ENCODE measurements around the gene CHRNB1.

The CHRNB1 gene

GRCh38 chr17:7497228-7497627, 52.4 kb downstream of the CHRNB1 start:
- Histone ChIP-seq H3K27ac (ENCODE audit: insufficient read depth, low read length, poor library complexity, severe bottlenecking) (no peak overlapping the region), H3K36me3 (ENCODE audit: control insufficient read depth, insufficient read depth, low read length) (peaks cover 65% of the 10 kb centered on the region), H3K4me3 (ENCODE audit: insufficient read depth, low read depth, low read length, poor library complexity, severe bottlenecking) (no peak overlapping the region), H3K27me3 (replicated peaks; ENCODE audit: control insufficient read depth, insufficient read depth, low read length, poor library complexity, severe bottlenecking) (no peaks in the 10 kb centered on the region), H3K9me3 (ENCODE audit: control insufficient read depth, low read length) (no peaks in the 10 kb centered on the region), H3K4me1 (ENCODE audit: control insufficient read depth, insufficient read depth, low read length, poor library complexity, severe bottlenecking) (no peaks in the 10 kb centered on the region)
- no peak for DNase-seq

DNA sequence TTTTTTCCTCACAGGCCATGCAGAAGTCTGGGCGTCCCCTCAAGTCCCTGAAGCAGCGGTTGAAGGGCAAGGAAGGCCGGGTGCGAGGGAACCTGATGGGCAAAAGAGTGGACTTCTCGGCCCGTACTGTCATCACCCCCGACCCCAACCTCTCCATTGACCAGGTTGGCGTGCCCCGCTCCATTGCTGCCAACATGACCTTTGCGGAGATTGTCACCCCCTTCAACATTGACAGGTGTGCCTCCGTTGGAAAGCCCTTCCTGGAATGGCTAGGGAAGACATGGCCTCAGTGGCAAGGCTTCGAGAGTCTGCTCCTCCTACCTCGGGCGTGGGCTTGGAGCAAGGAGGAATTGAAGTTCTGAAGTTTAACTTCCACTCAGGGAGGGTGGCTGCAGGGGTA, 52.8 kb downstream of the CHRNB1 start:
- Histone ChIP-seq H3K9me3 (ENCODE audit: control insufficient read depth, low read length) (no peaks in the 10 kb centered on the region), H3K27me3 (replicated peaks; ENCODE audit: control insufficient read depth, insufficient read depth, low read length, poor library complexity, severe bottlenecking) (no peaks in the 10 kb centered on the region), H3K36me3 (ENCODE audit: control insufficient read depth, insufficient read depth, low read length) (peaks cover 69% of the 10 kb centered on the region), H3K27ac (ENCODE audit: insufficient read depth, low read length, poor library complexity, severe bottlenecking) (no peak overlapping the region), H3K4me1 (ENCODE audit: control insufficient read depth, insufficient read depth, low read length, poor library complexity, severe bottlenecking) (no peaks in the 10 kb centered on the region), H3K4me3 (ENCODE audit: insufficient read depth, low read depth, low read length, poor library complexity, severe bottlenecking) (no peak overlapping the region)
- no peak for DNase-seq

GRCh38 chr17:7499161-7499560, 54.3 kb downstream of the CHRNB1 start:
- no peak for DNase-seq
- H3K36me3 ChIP-seq (ENCODE audit: control insufficient read depth, insufficient read depth, low read length), result peaks cover 84% of the 10 kb centered on the region
- no peaks in the 10 kb centered on the region for H3K9me3 ChIP-seq (ENCODE audit: control insufficient read depth, low read length)

GRCh38 chr17:7501729-7502128, 56.9 kb downstream of the CHRNB1 start:
- no peaks in the 10 kb centered on the region for H3K9me3 ChIP-seq (ENCODE audit: control insufficient read depth, low read length)
- peaks cover 91% of the 10 kb centered on the region for H3K36me3 ChIP-seq (ENCODE audit: control insufficient read depth, insufficient read depth, low read length)
- no peak for DNase-seq
- H3K4me3 ChIP-seq (ENCODE audit: insufficient read depth, low read depth, low read length, poor library complexity, severe bottlenecking), result no peak overlapping the region
- no peaks in the 10 kb centered on the region for H3K27me3 ChIP-seq (replicated peaks; ENCODE audit: control insufficient read depth, insufficient read depth, low read length, poor library complexity, severe bottlenecking)
- H3K4me1 ChIP-seq (ENCODE audit: control insufficient read depth, insufficient read depth, low read length, poor library complexity, severe bottlenecking), result no peaks in the 10 kb centered on the region
- H3K27ac ChIP-seq (ENCODE audit: insufficient read depth, low read length, poor library complexity, severe bottlenecking), result no peak overlapping the region

More at GRCh38 chr17:7499161-7499560, 54.3 kb downstream of the CHRNB1 start:
- Histone ChIP-seq H3K4me1 (ENCODE audit: control insufficient read depth, insufficient read depth, low read length, poor library complexity, severe bottlenecking) (no peaks in the 10 kb centered on the region), H3K4me3 (ENCODE audit: insufficient read depth, low read depth, low read length, poor library complexity, severe bottlenecking) (no peak overlapping the region), H3K27me3 (replicated peaks; ENCODE audit: control insufficient read depth, insufficient read depth, low read length, poor library complexity, severe bottlenecking) (no peaks in the 10 kb centered on the region), H3K27ac (ENCODE audit: insufficient read depth, low read length, poor library complexity, severe bottlenecking) (no peak overlapping the region)

DNA sequence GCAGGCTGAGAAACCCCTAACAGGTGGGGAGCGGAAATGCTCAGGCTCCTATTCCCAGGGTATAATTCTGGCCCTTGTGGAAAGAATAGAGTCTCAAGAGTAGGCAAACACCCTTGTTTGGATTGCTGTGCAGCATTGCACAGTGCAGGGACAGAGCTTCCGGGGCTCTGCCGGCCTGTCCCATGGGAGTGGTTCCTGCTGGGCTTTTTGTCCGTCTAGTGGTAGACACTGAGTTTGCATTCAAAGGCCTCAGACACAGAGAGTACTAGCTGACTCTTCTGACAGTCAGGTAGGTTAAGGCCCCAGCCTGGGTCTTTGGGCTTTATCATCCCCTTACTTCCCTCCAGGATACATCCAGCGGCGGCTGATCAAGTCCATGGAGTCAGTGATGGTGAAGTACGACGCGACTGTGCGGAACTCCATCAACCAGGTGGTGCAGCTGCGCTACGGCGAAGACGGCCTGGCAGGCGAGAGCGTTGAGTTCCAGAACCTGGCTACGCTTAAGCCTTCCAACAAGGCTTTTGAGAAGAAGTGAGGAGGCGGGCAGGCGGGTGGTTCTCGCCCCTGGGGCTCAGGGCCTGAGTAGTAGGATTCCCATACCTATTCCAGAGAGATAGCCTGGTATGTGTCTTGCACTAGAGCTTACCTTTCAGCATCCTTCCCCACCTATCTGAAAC, 57.4 kb downstream of the CHRNB1 start:
- peaks cover 91% of the 10 kb centered on the region for H3K36me3 ChIP-seq (ENCODE audit: control insufficient read depth, insufficient read depth, low read length)
- H3K4me1 ChIP-seq (ENCODE audit: control insufficient read depth, insufficient read depth, low read length, poor library complexity, severe bottlenecking), result no peaks in the 10 kb centered on the region

DNA sequence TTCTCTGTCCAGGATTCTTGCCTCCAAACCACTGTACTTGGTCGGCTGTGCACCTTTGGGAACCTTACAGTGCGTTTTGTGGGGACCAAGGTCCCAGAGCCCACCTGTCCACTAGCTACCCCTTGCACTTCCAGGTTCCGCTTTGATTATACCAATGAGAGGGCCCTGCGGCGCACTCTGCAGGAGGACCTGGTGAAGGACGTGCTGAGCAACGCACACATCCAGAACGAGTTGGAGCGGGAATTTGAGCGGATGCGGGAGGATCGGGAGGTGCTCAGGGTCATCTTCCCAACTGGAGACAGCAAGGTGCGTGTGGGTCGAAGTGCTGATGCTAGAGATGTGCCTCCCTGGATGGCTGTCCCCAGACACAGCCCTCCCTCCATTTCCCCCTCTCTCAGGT, 58.1 kb downstream of the CHRNB1 start:
- Histone ChIP-seq H3K9me3 (ENCODE audit: control insufficient read depth, low read length) (no peaks in the 10 kb centered on the region), H3K27ac (ENCODE audit: insufficient read depth, low read length, poor library complexity, severe bottlenecking) (no peak overlapping the region), H3K27me3 (replicated peaks; ENCODE audit: control insufficient read depth, insufficient read depth, low read length, poor library complexity, severe bottlenecking) (no peaks in the 10 kb centered on the region), H3K4me3 (ENCODE audit: insufficient read depth, low read depth, low read length, poor library complexity, severe bottlenecking) (no peak overlapping the region), H3K36me3 (ENCODE audit: control insufficient read depth, insufficient read depth, low read length) (peaks cover 87% of the 10 kb centered on the region), H3K4me1 (ENCODE audit: control insufficient read depth, insufficient read depth, low read length, poor library complexity, severe bottlenecking) (no peaks in the 10 kb centered on the region)
- DNase-seq, result no peak

More for the DNA sequence above, 57.4 kb downstream of the CHRNB1 start:
- no peak for DNase-seq
- Histone ChIP-seq H3K27ac (ENCODE audit: insufficient read depth, low read length, poor library complexity, severe bottlenecking) (no peak overlapping the region), H3K9me3 (ENCODE audit: control insufficient read depth, low read length) (no peaks in the 10 kb centered on the region), H3K4me3 (ENCODE audit: insufficient read depth, low read depth, low read length, poor library complexity, severe bottlenecking) (no peak overlapping the region), H3K27me3 (replicated peaks; ENCODE audit: control insufficient read depth, insufficient read depth, low read length, poor library complexity, severe bottlenecking) (no peaks in the 10 kb centered on the region)

DNA sequence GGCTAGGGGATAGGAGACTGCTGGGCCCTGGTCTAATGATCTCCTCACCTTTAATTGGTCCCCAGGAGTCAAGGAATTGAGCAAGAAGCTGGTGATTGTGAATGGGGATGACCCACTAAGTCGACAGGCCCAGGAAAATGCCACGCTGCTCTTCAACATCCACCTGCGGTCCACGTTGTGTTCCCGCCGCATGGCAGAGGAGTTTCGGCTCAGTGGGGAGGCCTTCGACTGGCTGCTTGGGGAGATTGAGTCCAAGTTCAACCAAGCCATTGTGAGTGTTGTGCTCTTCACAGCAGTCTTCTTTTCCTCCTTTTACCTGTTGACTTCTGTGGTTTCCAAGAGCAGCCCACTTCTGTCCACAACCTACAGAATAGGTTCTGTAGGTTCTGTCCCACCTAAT, 58.7 kb downstream of the CHRNB1 start:
- no peaks in the 10 kb centered on the region for H3K27me3 ChIP-seq (replicated peaks; ENCODE audit: control insufficient read depth, insufficient read depth, low read length, poor library complexity, severe bottlenecking)
- no peak for DNase-seq
- H3K27ac ChIP-seq (ENCODE audit: insufficient read depth, low read length, poor library complexity, severe bottlenecking), result no peak overlapping the region
- no peak overlapping the region for H3K4me3 ChIP-seq (ENCODE audit: insufficient read depth, low read depth, low read length, poor library complexity, severe bottlenecking)
- no peaks in the 10 kb centered on the region for H3K4me1 ChIP-seq (ENCODE audit: control insufficient read depth, insufficient read depth, low read length, poor library complexity, severe bottlenecking)
- no peaks in the 10 kb centered on the region for H3K9me3 ChIP-seq (ENCODE audit: control insufficient read depth, low read length)
- H3K36me3 ChIP-seq (ENCODE audit: control insufficient read depth, insufficient read depth, low read length), result peaks cover 87% of the 10 kb centered on the region
